GM19452 (cell line): Measurements from ENCODE around the gene GOLGA6L10.
"Not testable (repeated sequence)": the region's sequence is repeated elsewhere in the genome, so short reads cannot be mapped to it uniquely, and the experiment has no call there.

ENCODE experiments used
- ATAC-seq: cut with Tn5 transposase; IDR thresholded peaks from one replicate; pipeline ENCODE4 v1.9.1; 2021; ENCODE audit not compliant: unreplicated experiment

Gene GOLGA6L10

GRCh38 chr15:82343851-82344250 is 5.4 kb downstream of the GOLGA6L10 start:
- not testable (repeated sequence) for ATAC-seq

- ATAC-seq, result not testable (repeated sequence)
These were observed 6.5 kb downstream of the GOLGA6L10 start for GRCh38 chr15:82342632-82343374.

GRCh38 chr15:82338573-82338972 is 10.7 kb downstream of the GOLGA6L10 start:
- not testable (repeated sequence) for ATAC-seq

DNA sequence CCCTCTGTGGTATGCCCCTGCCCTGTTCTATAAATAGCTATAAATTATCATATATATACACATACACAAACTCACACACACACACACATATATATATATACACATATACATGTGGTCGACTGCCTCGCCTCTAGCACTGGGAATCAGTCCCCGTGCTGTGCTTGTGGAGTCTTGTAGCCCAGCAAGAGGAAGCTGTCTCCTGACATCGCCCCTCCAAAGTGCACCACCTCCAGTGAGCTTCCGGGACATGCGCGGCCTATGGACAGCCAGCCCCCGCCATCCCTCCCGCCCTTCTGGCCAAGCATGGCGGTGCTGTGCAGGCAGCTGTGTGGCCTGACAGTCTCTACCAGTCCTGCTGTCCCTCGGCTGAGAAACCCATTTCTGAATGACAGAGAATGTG is 11.2 kb downstream of the GOLGA6L10 start:
- ATAC-seq, result not testable (repeated sequence)

GRCh38 chr15:82337051-82337450 is 12.2 kb downstream of the GOLGA6L10 start:
- not testable (repeated sequence) for ATAC-seq

DNA sequence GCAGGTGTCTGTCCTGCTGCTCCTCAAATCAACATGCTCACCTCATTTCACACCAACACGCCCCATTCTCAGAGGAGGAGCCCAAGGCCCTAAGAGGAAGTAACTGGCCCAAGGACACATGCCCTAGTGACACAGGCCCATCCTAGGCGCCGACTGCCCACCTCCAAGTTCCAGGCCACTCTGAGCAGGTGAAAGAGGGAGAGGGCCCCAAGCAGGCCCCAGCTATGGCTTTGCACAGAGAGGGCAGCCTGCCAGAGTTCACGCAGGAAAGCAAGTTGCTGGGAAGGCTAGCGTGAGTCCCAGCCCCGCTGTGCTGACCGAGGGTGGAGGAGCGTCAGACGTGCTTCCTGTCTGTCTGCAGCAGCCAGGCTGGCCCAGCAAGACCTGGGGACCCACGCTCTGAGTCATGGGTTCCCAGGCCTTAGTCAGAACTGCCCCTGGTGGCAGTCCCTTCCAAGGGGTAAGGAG is 13.1 kb downstream of the GOLGA6L10 start:
- not testable (repeated sequence) for ATAC-seq

DNA sequence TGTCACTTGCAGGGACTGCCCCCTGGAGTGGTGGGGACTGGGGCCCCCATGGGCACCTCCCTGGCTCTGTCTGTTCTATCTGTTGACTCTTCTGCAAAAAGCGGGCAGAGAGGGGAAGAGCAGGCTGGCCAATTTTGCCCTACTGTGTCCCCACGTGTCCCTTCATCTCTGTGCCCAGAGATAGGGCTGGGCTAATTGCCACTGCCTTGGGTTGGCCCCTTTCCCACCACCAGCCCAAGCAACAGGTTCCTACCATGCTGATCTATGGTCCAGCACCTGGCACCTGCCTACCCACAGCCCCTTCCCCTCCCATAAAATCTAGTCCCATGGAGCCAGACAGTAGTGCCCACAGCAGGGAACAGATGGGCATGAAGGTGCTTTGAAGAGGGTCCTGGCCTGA is 14.3 kb downstream of the GOLGA6L10 start:
- not testable (repeated sequence) for ATAC-seq

- ATAC-seq, result not testable (repeated sequence)
These were observed 14.7 kb downstream of the GOLGA6L10 start for GRCh38 chr15:82334554-82334932.

DNA sequence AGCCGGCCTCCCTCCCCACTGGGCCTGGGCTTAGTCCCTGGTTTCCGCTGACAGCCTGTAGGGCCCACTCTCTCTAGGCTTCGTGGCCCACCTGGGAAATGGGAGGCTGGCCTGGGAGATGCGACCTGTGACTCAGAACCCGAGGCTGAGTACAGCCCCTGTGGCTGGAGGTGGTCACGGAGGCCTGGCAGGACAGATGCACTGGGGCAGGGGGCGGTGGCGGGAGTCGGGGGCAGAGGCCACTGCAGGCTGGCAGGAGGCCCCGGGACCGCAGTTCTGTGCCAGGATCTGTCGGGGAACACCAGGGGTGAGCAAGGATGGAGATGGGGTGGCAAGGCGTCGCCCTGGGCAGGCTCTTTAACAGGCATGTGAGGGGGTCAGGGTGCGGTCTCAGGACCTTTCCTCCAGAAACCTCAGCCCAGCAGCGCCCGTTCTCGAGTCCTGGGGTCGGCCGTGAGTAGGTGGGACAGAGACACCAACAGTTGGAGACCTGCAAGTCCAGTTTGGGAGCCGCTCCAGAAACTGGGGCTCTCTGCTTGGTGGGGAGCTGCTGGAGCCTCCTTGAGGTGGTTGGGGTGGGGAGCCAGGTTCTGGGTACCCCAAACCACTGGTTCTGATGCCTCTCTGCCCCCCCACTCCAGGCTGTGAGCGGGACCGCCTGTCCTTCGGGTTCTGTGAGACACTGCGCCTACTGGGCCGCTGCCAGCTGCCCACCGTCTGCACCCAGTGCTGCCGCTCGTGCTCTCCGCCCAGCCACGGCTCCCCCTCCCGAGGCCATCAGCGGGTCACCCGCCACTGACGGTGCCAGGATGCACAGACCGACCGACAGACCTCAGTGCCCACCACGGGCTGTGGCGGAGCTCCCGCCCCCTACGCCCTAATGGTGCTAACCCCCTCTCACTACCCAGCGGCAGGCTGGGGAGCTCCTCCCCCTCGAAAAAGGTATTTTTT is 15.4 kb downstream of the GOLGA6L10 start:
- ATAC-seq, result not testable (repeated sequence)

DNA sequence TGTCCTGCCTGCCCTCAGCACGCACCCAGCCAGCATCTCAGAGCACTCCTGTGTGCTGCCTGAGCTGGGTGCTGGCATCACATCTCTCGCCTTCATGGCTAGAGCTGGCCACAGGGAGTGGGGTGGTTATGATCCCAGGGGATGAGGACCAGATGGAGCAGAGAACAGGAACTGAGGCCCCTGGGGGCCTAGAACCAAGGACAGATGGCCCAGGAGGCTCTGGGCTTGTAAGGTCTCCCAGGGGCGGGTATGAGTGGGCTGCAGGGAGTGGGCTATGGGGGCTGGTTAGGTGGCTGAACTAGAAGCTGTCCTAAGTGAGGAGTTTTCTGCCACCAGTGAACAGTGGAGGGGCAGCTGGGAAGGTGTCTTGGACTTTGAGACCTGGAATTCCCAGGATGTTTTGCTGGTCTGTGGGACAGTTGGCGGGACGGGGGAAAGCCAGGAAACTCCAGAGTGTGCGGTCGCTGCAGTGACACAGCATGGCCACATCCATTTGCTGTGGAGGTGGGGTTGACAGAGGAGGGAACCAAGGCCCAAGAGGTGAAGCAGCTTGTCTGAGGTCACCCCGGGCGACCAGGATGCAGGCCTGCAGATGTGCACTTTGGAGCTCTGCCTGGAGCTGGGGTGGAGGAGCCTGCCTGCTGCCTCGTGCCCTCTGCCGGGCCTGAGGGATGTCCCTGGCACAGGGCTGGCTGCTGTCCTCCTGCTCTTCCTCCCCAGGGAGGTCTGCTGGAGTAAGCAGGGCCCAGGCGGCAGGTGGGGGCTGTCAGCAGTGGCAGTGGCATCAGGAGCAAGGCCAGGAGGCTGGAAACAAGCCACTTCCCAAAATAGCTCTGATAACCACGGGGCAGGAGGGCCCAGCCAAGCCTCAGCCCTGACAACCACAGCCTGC is 16.3 kb downstream of the GOLGA6L10 start:
- ATAC-seq, result not testable (repeated sequence)

DNA sequence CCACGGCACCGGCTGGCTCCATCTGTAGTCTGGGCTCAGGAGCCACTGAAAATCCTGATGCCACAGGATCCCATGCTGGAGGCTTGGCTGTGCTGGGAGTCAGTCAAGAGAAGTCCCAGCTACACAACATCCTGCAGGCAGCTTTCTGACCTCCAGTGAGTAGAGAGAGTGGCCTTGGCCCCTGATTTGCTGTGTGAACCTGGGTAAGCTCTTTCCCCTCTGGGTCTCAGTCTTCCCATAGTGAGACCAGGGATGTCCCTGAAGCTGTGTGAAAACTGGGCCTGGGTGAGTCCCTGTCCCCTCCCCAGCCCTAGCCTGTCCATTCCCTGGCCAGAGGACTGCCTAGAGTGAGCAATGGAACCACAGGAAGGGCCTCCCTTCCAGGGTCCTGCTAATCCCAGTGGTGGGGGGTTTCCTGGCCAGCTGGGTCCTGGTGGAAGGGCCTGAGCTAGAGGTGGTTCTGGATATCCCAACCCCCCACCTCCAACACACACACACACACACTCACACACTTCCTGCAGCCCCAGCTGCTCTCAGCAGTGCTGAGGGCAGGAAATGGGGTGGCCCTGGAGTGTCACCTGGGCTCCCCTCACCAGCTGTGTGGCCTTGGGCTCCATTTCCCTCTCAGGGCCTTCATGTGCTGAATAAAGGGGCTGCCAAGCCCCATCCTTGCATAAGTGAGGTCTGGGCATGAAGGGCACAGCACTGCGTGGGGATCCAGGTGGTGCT is 17.5 kb downstream of the GOLGA6L10 start:
- peak; percentile 79 for ATAC-seq

- ATAC-seq, result not testable (repeated sequence)
These were observed 18.4 kb downstream of the GOLGA6L10 start for GRCh38 chr15:82330921-82331320.

GRCh38 chr15:82329039-82329438 is 20.2 kb downstream of the GOLGA6L10 start:
- ATAC-seq, result not testable (repeated sequence)

- ATAC-seq, result not testable (repeated sequence)
These were observed 21.9 kb downstream of the GOLGA6L10 start for GRCh38 chr15:82327372-82327771.

GRCh38 chr15:82326896-82327295 is 22.4 kb downstream of the GOLGA6L10 start:
- not testable (repeated sequence) for ATAC-seq

GRCh38 chr15:82325646-82326045 is 23.6 kb downstream of the GOLGA6L10 start:
- not testable (repeated sequence) for ATAC-seq

DNA sequence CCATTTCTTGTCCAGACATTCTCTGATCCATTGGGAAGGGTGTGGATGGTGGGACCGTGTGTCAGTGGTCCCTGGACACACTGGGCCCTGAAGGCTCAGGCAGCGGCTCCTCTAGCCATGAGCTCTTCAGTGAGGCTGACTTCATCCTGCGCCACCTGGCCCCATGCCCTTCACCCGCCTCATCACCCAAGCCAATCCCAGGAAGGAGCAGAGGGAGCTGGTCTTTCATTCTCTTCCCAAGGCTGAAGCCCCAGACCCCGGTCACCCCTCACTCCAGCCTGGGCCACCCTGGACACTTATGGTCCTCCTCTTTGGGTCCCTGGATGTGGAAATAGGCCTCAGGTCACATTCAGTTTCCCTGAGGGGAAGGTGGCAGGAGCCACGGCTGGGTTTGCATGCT is 24.4 kb downstream of the GOLGA6L10 start:
- ATAC-seq, result not testable (repeated sequence)

DNA sequence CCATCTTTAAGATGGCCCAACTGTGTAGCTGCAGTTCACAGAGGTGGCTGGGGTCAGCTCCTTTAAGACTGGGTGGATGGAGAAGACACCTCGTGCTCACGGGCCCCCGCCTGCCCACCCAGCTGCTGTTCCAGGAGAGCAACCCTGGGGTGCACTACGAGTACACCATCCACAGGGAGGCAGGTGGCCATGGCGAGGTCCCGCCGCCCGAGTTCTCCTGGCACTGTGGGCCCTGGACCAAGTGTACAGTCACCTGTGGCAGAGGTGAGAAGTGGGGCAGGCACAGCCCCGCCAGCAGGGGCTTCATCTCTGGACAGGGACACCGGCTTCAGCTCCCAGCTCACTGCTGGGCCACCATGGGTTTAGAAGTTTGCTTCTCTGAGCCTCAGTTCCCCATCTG is 26.8 kb downstream of the GOLGA6L10 start:
- ATAC-seq, result not testable (repeated sequence)

- not testable (repeated sequence) for ATAC-seq
These were observed 28.4 kb downstream of the GOLGA6L10 start for GRCh38 chr15:82320861-82321260.
